ENCODE data around the gene CHIT1. TPM values are rescaled to one million over a fixed set of nuclear protein-coding genes. Genes with fewer than 3 reads are reported as not detected.

The CHIT1 gene
- total RNA-seq, 1 experiment from 2014 or later = not detected

DNA sequence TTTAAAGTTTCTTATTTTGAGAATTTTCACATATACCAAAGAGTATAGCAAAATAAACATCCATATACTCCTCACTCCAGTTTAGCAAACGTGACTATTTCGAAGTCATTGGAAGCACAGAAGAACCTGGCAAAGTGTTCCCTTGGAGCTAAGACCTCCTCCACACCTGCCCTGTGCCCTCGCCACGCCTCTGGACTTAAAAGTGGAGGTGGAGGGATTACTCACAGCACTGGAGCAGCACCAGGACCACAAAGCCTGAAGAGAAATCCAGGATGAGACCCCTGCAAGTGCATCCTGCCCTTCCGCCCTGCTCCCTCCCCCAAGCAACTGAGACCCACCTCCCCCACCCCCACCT is 43.4 kb downstream of the CHIT1 start:
- H3K9me3 ChIP-seq (replicated peaks) = no peaks in the 10 kb centered on the region
- DNase-seq (ENCODE audit: low read depth in 1 of 2, low spot score in 2 of 2) = no peak
- H3K27ac ChIP-seq = no peak overlapping the region
- H3K36me3 ChIP-seq = no peaks in the 10 kb centered on the region
- H3K4me3 ChIP-seq = no peak overlapping the region
- no peaks in the 10 kb centered on the region for H3K4me1 ChIP-seq (replicated peaks)
- peaks cover 7% of the 10 kb centered on the region for H3K27me3 ChIP-seq (replicated peaks)

DNA sequence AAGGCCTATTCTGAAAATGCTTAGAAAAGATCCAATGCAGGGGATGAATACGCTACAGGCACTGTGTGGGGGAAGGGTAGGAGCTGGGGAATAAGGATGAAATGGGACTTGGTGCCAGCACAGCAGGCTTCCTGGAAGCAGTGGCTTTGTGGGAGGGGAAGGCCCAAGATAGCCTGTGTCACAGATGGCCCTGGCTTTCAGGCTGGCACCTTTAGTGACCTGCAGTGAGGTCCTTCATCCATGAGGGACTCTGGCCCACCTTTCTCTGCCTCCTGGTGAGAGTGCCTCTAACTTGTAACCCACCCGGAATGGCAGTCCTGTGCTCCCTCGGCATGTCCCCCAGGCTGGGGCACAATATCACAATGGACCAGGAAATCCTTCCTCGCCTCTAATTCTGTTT is 43.9 kb downstream of the CHIT1 start:
- H3K36me3 ChIP-seq = no peaks in the 10 kb centered on the region
- no peak overlapping the region for H3K27ac ChIP-seq
- no peaks in the 10 kb centered on the region for H3K4me1 ChIP-seq (replicated peaks)
- no peak overlapping the region for H3K4me3 ChIP-seq
- no peaks in the 10 kb centered on the region for H3K9me3 ChIP-seq (replicated peaks)
- peaks cover 7% of the 10 kb centered on the region for H3K27me3 ChIP-seq (replicated peaks)
- DNase-seq (ENCODE audit: low read depth in 1 of 2, low spot score in 2 of 2) = no peak

DNA sequence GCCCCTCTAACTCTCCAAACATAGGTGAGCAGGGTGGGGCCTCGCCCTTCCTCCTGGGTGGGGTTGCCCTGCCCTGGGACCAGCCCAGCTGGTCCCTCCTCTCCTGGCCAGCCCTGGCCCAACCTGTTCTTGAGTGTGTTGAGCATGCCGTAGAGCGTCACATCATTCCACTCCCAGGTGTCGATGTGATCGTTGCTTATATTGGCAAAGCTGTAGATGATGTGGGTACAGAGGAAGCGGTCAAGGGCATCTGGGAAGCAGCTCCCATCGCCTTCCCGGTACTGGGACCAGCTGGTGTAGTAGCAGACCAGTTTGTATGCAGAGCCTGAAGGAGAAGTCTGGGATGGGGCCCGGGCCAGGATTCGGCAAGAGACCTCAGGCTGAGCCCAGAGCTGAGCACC is 44.4 kb downstream of the CHIT1 start:
- Histone ChIP-seq H3K4me3 (no peak overlapping the region), H3K27ac (no peak overlapping the region), H3K4me1 (replicated peaks) (no peaks in the 10 kb centered on the region), H3K9me3 (replicated peaks) (no peaks in the 10 kb centered on the region), H3K36me3 (no peaks in the 10 kb centered on the region), H3K27me3 (replicated peaks) (peaks cover 7% of the 10 kb centered on the region)
- DNase-seq (ENCODE audit: low read depth in 1 of 2, low spot score in 2 of 2) = no peak

DNA sequence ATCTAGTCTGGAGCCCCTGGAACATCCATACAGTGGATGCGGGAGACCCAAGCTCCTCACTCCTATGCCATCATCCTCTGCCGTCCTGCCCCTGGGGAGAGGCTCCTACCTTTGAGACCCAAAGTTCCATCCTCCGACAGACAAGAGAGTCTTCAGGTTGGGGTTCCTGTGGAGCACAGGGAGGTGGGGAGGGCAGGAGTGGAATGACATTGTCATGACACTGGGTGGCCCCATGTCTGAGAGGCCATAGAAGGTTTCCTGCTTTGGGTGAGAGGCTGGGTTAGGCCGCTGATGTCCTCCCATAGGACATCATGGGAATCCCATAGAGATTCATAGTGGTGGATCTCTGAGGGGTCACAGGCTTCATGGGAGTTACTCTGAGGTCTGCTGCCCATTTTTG is 45.0 kb downstream of the CHIT1 start:
- H3K4me1 ChIP-seq (replicated peaks) = no peaks in the 10 kb centered on the region
- no peaks in the 10 kb centered on the region for H3K36me3 ChIP-seq
- no peaks in the 10 kb centered on the region for H3K9me3 ChIP-seq (replicated peaks)
- DNase-seq (ENCODE audit: low read depth in 1 of 2, low spot score in 2 of 2) = no peak
- H3K27me3 ChIP-seq (replicated peaks) = peaks cover 7% of the 10 kb centered on the region
- H3K27ac ChIP-seq = no peak overlapping the region
- no peak overlapping the region for H3K4me3 ChIP-seq

DNA sequence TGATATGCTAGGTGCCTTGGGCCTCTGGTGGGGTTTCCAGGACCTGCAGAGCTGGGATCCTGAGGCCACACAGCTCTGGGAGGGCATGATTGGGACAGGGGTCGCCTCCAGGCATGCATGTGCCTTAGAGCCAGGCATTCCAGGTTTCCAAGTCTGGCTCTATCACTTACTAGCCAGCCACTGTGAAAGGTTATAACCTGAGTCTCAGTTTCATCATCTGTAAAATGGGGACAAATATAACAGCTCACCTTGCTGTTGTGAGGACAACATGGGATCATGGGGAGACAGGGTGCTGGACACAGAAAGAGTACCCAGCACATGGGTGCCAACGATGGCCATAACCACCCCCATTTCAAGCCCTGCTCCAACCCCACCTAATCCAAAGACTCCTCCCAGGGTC is 45.6 kb downstream of the CHIT1 start:
- Histone ChIP-seq H3K27me3 (replicated peaks) (peaks cover 7% of the 10 kb centered on the region), H3K4me1 (replicated peaks) (no peaks in the 10 kb centered on the region), H3K9me3 (replicated peaks) (no peaks in the 10 kb centered on the region), H3K36me3 (no peaks in the 10 kb centered on the region), H3K27ac (no peak overlapping the region), H3K4me3 (no peak overlapping the region)
- DNase-seq (ENCODE audit: low read depth in 1 of 2, low spot score in 2 of 2) = no peak

DNA sequence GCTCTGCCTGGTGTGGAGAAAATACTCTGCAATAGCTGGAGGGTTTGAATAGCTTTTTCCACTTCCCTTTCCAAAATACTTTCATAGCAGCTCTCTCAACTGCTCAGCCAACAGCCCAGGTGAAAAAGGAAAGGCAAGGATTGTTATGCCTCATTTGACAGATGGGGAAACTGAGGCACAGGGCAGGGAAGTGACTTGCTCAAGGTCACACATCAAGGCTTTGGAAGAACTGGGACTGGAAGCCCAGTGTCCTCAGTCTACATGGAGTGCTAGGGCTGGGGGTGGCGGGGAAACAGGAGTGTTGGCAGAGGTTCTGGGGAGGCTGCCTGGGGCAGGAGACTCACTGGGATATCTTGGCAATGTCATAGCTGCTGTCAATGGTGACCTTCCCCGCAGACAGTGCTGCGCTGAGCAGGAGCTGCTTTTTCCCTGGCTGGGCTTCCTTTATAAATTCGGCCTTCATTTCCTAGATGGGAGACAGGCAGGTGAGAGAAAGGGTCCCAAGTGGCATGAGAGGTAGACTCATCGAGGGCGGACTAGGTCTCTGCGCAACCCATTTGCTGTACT is 47.0 kb downstream of the CHIT1 start:
- no peak for DNase-seq (ENCODE audit: low read depth in 1 of 2, low spot score in 2 of 2)
- peaks cover 4% of the 10 kb centered on the region for H3K4me1 ChIP-seq (replicated peaks)
- H3K4me3 ChIP-seq = no peak overlapping the region
- H3K36me3 ChIP-seq = no peaks in the 10 kb centered on the region
- no peaks in the 10 kb centered on the region; the same call in none of the 2 replicates for H3K27me3 ChIP-seq (replicated peaks)
- 0 out of 2 replicates have a peak, but pooled peaks cover 3% of the 10 kb centered on the region for H3K9me3 ChIP-seq (replicated peaks)
- no peak overlapping the region for H3K27ac ChIP-seq

DNA sequence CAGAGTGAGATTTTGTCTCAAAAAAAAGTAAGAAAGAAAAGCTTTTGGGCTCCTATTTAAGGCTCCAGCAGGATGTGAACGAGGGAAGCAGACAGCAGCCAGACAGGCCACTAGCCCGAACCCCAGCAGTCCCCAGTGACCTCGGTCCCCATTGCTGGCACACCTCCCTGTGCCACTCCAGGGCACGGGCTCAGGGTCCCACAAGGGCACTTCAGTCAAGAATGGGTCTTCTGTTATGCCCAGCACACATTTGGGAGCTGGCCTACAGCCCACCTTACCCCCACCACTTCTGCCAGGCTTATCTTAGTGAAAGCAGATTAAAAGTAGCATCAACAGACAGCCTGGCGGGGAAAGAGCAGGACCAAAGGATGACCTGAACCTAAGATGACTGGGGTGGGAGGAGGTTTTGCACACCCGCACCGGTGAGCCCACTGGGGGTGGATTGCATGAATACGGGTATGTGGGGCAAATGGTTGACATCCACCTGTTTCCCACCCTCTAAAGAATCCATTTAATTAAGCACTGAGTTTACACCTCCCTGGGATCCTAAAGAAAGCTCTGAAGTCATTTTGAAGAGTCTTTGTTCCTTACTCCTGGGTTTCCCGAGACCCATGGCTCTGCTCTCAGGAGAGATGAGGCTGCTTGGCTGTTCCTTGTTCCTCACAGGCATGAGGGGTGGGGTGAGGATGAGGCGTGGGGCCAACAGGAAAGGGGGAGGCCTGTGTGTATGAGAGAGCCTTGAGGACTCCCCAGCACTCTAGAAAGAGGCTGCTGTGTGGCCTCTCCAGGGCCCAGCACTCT is 47.7 kb downstream of the CHIT1 start:
- H3K9me3 ChIP-seq (replicated peaks) = 0 out of 2 replicates have a peak, but pooled peaks cover 3% of the 10 kb centered on the region
- H3K4me3 ChIP-seq = no peak overlapping the region
- H3K4me1 ChIP-seq (replicated peaks) = peaks cover 8% of the 10 kb centered on the region
- no peak overlapping the region for H3K27ac ChIP-seq
- H3K36me3 ChIP-seq = no peaks in the 10 kb centered on the region
- no peaks in the 10 kb centered on the region; the same call in 1 of the 2 replicates for H3K27me3 ChIP-seq (replicated peaks)
- DNase-seq (ENCODE audit: low read depth in 1 of 2, low spot score in 2 of 2) = no peak

DNA sequence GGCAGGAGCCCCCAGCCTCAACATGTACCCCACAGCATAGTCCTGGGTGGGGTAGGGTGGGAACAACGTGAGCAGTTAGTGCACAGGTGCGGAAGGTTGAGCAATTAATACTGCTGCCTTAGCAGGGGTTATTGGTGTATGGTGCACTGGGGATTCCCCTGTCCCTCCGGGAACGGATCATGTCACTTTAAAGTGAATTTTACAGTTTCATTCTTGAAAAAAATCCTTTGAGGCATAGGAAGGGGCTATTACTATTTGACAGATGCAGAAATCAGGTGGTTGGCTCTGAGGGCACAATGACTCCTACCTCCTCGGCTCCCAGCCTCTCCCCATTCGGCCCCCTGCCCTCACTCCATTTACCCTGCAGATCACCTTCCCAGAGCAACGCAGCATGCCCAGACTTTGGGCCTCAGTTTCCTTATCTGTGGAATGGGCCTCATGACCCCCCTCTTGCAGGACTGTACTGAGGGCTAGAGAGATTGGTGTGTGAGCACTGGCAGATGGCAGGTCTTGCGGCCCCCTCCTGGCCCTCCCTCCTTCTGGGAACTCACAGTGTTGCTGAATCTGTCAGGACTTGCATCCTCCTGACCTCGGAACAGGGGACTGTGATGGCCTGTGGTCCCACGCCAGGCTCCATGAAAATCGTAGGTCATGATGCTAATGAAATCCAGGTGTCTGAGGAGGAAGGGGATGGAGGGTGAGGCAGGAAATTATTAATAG is 48.7 kb downstream of the CHIT1 start:
- peaks cover 8% of the 10 kb centered on the region for H3K4me1 ChIP-seq (replicated peaks)
- no peak for DNase-seq (ENCODE audit: low read depth in 1 of 2, low spot score in 2 of 2)
- no peaks in the 10 kb centered on the region; the same call in 1 of the 2 replicates for H3K27me3 ChIP-seq (replicated peaks)
- no peaks in the 10 kb centered on the region for H3K36me3 ChIP-seq
- H3K9me3 ChIP-seq (replicated peaks) = 0 out of 2 replicates have a peak, but pooled peaks cover 3% of the 10 kb centered on the region
- no peak overlapping the region for H3K27ac ChIP-seq
- no peak overlapping the region for H3K4me3 ChIP-seq

DNA sequence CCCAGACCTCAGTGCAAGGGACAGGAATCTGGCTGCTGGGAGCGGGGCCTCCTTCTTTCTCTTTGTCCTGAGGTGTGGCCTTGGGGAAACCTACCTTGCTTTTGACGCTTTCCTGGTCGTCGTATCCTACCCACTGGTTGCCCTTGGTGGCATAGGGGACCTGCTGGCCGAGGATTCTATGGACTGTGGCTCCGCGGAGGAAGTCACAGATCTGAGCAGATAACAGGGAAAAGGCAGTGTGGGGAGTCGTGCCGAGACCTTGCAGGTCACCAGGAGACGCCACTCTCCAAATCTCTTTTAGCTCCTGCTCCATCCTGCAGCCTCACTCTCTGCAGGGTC is 49.8 kb downstream of the CHIT1 start:
- H3K4me3 ChIP-seq = no peak overlapping the region
- peaks cover 8% of the 10 kb centered on the region for H3K4me1 ChIP-seq (replicated peaks)
- H3K27ac ChIP-seq = no peak overlapping the region
- 0 out of 2 replicates have a peak, but pooled peaks cover 3% of the 10 kb centered on the region for H3K9me3 ChIP-seq (replicated peaks)
- no peaks in the 10 kb centered on the region; the same call in 1 of the 2 replicates for H3K27me3 ChIP-seq (replicated peaks)
- no peaks in the 10 kb centered on the region for H3K36me3 ChIP-seq
- DNase-seq (ENCODE audit: low read depth in 1 of 2, low spot score in 2 of 2) = no peak

DNA sequence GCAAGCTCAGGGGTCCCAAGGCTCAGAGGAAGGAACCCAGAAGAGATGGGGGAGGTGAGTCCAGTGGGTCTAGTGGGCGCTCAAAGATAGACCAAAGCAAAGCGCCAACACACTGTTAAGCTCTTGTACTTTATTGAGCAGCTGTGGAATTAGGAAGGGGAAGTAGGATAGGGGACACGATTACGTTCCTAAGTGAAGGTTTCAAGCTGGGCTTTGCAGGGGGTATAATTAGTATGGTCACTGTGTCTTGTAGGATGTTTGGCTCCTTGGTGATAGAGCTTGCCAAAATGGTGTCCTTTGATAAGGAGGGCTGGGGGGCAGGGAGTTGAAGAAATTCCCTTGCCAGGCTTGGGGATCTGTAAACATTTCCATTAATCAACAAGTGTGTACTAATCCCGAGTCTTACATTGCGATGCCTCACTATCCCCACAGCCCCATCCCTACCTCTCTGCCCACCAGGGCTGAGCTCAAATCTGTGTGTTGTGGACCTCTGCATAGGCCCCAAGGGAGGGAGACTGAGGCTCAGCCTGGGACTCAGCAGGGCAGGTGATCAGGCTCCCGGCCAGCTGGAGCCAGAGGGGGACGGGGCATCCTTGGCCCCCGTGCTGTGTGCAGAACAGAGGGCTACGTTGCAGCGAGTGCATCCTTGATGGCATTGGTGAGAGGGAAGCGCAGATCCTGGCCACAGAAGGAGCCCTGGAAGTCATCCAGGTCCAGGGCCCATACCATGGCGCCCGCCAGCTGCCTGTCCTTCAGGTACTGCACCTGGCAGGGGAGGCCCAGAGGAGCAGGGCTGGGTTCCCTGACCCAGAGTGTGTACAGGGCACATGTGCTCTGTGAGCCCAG is 50.4 kb downstream of the CHIT1 start:
- Histone ChIP-seq H3K36me3 (no peaks in the 10 kb centered on the region), H3K4me3 (no peak overlapping the region), H3K27ac (no peak overlapping the region), H3K9me3 (replicated peaks) (0 out of 2 replicates have a peak, but pooled peaks cover 3% of the 10 kb centered on the region), H3K4me1 (replicated peaks) (peaks cover 8% of the 10 kb centered on the region), H3K27me3 (replicated peaks) (no peaks in the 10 kb centered on the region; the same call in 1 of the 2 replicates)
- DNase-seq (ENCODE audit: low read depth in 1 of 2, low spot score in 2 of 2) = no peak

DNA sequence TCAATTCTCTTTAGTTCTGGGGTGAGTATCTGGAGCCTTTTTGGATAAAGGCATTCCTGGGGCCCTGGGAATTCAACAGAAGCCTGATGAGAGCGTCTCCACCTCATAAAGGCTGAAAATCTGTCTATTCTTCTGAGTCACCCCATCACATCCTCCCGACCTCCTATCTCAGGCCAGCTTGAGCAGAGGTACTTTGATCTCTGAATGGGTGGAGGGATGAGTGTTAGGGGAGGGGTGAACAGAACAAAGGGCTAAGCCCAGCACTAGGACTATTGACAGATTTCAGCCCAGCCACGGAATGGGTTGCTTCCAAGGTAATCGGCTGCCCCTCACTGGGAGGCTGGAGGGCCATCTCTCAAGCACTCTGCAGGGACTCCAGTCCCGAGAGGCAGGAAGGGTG is 51.4 kb downstream of the CHIT1 start:
- Histone ChIP-seq H3K27me3 (replicated peaks) (no peaks in the 10 kb centered on the region; the same call in 1 of the 2 replicates), H3K4me1 (replicated peaks) (peaks cover 8% of the 10 kb centered on the region), H3K27ac (no peak overlapping the region)

DNA sequence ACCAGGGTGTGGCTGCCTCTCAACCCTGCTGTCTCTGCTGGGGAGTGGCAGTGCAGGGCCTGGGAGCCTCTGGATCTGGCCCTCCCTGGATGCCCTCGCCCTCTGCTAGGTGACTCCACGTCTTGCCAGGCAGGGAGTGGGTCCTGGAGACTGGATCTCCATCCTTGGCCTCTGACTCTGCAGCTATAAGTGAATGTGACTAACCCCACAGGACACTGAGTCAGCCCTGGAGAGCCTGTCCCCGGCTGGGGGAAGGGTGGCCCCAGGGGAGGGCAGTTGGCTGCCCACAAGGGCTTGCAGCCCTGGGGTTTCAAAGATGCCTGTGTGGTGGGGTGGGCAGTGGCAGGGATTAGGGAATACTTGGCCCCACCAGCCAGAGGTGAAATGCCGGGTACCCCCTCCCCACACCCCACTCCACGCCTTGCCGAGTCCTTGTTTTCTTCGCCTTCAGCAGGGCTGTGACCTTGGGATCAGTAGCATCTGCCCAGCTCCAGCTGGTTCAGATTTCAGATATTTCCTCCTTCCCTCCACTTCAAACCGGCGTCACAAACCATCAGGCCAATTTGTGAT is 51.9 kb downstream of the CHIT1 start:
- Histone ChIP-seq H3K27me3 (replicated peaks) (no peaks in the 10 kb centered on the region; the same call in 1 of the 2 replicates), H3K4me1 (replicated peaks) (peaks cover 8% of the 10 kb centered on the region), H3K4me3 (no peak overlapping the region), H3K9me3 (replicated peaks) (0 out of 2 replicates have a peak, but pooled peaks cover 3% of the 10 kb centered on the region), H3K36me3 (no peaks in the 10 kb centered on the region), H3K27ac (no peak overlapping the region)
- DNase-seq (ENCODE audit: low read depth in 1 of 2, low spot score in 2 of 2) = peak; percentile 12 to 55

More for the DNA sequence above, 51.4 kb downstream of the CHIT1 start:
- no peak overlapping the region for H3K4me3 ChIP-seq
- no peaks in the 10 kb centered on the region for H3K36me3 ChIP-seq
- H3K9me3 ChIP-seq (replicated peaks) = 0 out of 2 replicates have a peak, but pooled peaks cover 3% of the 10 kb centered on the region
- no peak for DNase-seq (ENCODE audit: low read depth in 1 of 2, low spot score in 2 of 2)

DNA sequence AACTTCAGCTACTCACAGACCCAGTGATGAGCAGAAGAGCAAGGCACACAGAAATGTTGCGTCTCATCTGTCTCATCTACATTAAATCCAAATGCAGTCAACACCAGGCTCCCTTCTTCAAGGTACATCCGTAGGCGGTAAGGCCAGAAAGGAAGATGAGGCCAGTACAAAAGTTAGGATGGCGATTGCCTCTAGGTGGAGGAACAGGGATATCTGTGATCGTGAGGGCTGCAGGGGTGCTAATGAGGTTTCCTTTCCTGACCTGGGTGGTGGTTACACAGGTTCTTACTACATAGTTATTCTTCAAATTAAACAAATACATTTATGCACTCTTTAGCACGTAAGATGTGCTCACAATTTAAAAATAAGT is 52.5 kb downstream of the CHIT1 start:
- no peak for DNase-seq (ENCODE audit: low read depth in 1 of 2, low spot score in 2 of 2)
- Histone ChIP-seq H3K36me3 (no peaks in the 10 kb centered on the region), H3K27me3 (replicated peaks) (no peaks in the 10 kb centered on the region; the same call in 1 of the 2 replicates), H3K27ac (no peak overlapping the region), H3K4me1 (replicated peaks) (peaks cover 8% of the 10 kb centered on the region), H3K4me3 (no peak overlapping the region), H3K9me3 (replicated peaks) (0 out of 2 replicates have a peak, but pooled peaks cover 3% of the 10 kb centered on the region)

All from SJSA1 (cell line).